ENCODE measurements around the gene BTBD1.

The BTBD1 gene

GRCh38 chr15:83088876-83089275, 21.8 kb upstream of the BTBD1 start:
- ChIA-PET CTCF (interaction anchor here (1.0 kb wide), 1 partner anchor 78 kb away, joined by 3 read pairs; no protein-coding TSS in a partner anchor), POLR2A (no interaction called here)
- TF ChIP-seq OVOL3 (tag by site-specific recombination; IDR thresholded peaks at IDR 0.05) (no peak), ZNF529 (tag by site-specific recombination; IDR thresholded peaks at IDR 0.05; ENCODE audit: insufficient replicate concordance) (no peak), OSR2 (tag by site-specific recombination; IDR thresholded peaks at IDR 0.05) (no peak), ZNF514 (tag by site-specific recombination; IDR thresholded peaks at IDR 0.05) (no peak), ZNF146 (tag by site-specific recombination; IDR thresholded peaks at IDR 0.05) (no peak), ZBTB10 (tag by site-specific recombination; IDR thresholded peaks at IDR 0.05) (no peak), ZNF510 (tag by site-specific recombination; IDR thresholded peaks at IDR 0.05; ENCODE audit: insufficient replicate concordance) (no peak), KLF17 (tag by site-specific recombination; IDR thresholded peaks at IDR 0.05) (no peak), HOXC10 (CRISPR knock-in tag; IDR thresholded peaks at IDR 0.05) (no peak), ZBTB49 (tag by site-specific recombination; IDR thresholded peaks at IDR 0.05; ENCODE audit: low read depth) (no peak), ZNF660 (tag by site-specific recombination; IDR thresholded peaks at IDR 0.05) (no peak), ZSCAN4 (tag by site-specific recombination; IDR thresholded peaks at IDR 0.05) (no peak), ZNF16 (tag by site-specific recombination; IDR thresholded peaks at IDR 0.05; ENCODE audit: low read depth) (no peak), PRDM4 (tag by site-specific recombination; IDR thresholded peaks at IDR 0.05) (no peak)
- no peaks in the 10 kb centered on the region for H3K9me3 ChIP-seq (ENCODE audit: control insufficient read depth, insufficient read depth, low read depth, low read length)
- no peak overlapping the region for H3K27ac ChIP-seq (ENCODE audit: extremely low read depth, low read depth, low read length)
- H3K4me3 ChIP-seq (ENCODE audit: low read depth, low read length) = no peak overlapping the region
- H3K4me1 ChIP-seq (ENCODE audit: control insufficient read depth, insufficient read depth, low read length) = no peaks in the 10 kb centered on the region
- no peaks in the 10 kb centered on the region for H3K36me3 ChIP-seq (ENCODE audit: control insufficient read depth in 2 of 2, insufficient read depth in 1 of 2, low read length in 2 of 2)

GRCh38 chr15:83087576-83087975, 20.5 kb upstream of the BTBD1 start:
- ChIA-PET CTCF (interaction anchor here (0.7 kb wide), 1 partner anchor 26 kb away, joined by 4 read pairs; no protein-coding TSS in a partner anchor), POLR2A (no interaction called here)
- H3K9me3 ChIP-seq (ENCODE audit: control insufficient read depth, insufficient read depth, low read depth, low read length) = no peaks in the 10 kb centered on the region
- no peak overlapping the region for H3K27ac ChIP-seq (ENCODE audit: extremely low read depth, low read depth, low read length)
- H3K36me3 ChIP-seq (ENCODE audit: control insufficient read depth in 2 of 2, insufficient read depth in 1 of 2, low read length in 2 of 2) = no peaks in the 10 kb centered on the region
- H3K4me1 ChIP-seq (ENCODE audit: control insufficient read depth, insufficient read depth, low read length) = no peaks in the 10 kb centered on the region
- no peak overlapping the region for H3K4me3 ChIP-seq (ENCODE audit: low read depth, low read length)
- TF ChIP-seq ZBTB11 (tag by site-specific recombination; conservative IDR thresholded peaks at IDR 0.05; ENCODE audit: low read depth) = no peak
- no peak for TF ChIP-seq ZNF280D (tag by site-specific recombination; IDR thresholded peaks at IDR 0.05)

Data from HEK293 (cell line).